ENCODE measurements around the gene SLC5A3. TPM values are rescaled to one million over a fixed set of nuclear protein-coding genes. Genes with fewer than 3 reads are reported as not detected.

Gene SLC5A3
- total RNA-seq (2014; rRNA removed; shearing (Covaris generic)) = 11.7 and 15.1 TPM in 2 replicates

DNA sequence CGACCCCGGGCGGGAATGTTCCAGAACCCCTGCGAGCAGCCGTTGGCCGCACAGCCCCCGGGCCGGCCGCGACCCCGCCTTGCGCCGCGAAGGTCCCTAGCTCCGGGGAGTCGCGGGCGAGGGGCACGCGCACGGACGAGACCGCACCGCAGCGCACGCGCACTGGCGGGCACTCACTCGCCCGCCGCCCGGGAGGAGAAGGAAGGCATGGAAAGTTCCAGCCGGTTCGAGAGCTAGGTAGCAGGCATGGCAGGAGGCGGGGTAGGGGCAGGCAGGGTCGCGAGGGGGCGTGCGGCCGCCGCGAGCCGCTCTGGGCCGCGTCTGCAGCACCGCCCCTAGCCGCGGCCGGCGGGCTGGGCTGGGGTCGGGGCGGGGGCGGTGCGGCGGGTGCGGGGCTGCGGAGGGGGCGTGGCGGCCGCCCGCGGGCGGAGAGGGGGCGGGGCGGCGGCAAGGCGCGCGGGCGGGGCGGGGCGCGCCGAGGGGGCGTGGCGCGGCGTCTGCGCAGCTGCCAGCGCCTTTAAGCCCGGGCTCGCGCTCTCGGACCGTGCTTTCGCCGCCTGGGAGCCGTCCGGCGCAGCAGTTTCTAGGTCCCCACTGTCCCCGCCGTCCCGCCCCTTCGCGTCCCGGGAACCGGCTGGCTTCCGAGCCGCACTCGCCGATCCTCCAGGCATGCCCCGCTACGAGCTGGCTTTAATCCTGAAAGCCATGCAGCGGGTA lies at the start of gene SLC5A3, which contains the start of gene MRPS6:
TSS of gene SLC5A3 (plus strand) at position 547 of the 717 bp plus-strand sequence. CDS start 21,621 bp downstream, outside the sequence.
TSS of gene MRPS6 (plus strand) at position 547 of the 717 bp plus-strand sequence. CDS start at position 670, 123 bp downstream.
- H3K36me3 ChIP-seq = peaks cover 38% of the 10 kb centered on the region
- peak within 1 kb of the TSS; percentile 99 for H3K4me3 ChIP-seq
- H3K27ac ChIP-seq = peak within 1 kb of the TSS; percentile 74
- 0 out of 2 replicates have a peak, but pooled peaks cover 3% of the 10 kb centered on the region for H3K9me3 ChIP-seq (replicated peaks)
- no peaks in the 10 kb centered on the region for H3K27me3 ChIP-seq (replicated peaks)
- H3K4me1 ChIP-seq (replicated peaks) = peaks cover 21% of the 10 kb centered on the region
- DNase-seq (ENCODE audit: low read depth in 1 of 2, low spot score in 2 of 2) = peak; percentile 66 to 87

DNA sequence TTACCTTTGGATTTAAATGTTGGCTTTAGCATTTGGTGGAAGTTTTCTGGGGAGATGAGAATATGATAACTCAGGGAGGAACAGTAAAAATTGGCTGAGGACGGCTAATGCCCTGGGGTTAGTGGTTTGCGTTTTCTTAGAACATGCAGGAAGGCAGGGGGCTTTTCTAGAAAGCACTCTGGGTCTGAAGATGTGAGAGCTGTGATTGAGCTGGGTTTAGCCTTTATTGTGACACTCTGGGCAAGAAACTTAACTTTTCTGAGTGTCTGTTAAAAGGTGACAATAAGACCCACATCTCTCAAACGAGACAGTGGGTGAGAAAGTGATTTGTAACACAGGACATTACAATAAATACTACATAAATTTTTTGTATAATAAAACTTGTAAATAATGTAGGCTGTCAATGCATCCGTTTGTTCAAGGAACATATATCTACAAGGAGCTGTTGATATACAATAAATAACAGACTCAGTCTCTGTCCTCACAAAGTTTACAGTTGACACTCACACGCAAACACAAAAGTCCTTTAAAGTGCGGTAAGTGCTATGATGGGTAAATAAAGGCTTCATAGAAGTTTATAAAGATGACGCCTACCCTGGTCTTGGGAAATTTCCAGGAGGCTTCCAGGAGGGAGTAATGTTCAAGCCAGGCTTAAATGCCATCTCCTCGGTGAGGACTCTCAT lies 49.5 kb upstream of the SLC5A3 start:
- Histone ChIP-seq H3K36me3 (no peaks in the 10 kb centered on the region), H3K27ac (no peak overlapping the region), H3K4me1 (replicated peaks) (peaks cover 42% of the 10 kb centered on the region), H3K27me3 (replicated peaks) (no peaks in the 10 kb centered on the region), H3K4me3 (no peak overlapping the region), H3K9me3 (replicated peaks) (no peaks in the 10 kb centered on the region)
- DNase-seq (ENCODE audit: low read depth in 1 of 2, low spot score in 2 of 2) = peak in 1 of 2 experiments; percentile 6

DNA sequence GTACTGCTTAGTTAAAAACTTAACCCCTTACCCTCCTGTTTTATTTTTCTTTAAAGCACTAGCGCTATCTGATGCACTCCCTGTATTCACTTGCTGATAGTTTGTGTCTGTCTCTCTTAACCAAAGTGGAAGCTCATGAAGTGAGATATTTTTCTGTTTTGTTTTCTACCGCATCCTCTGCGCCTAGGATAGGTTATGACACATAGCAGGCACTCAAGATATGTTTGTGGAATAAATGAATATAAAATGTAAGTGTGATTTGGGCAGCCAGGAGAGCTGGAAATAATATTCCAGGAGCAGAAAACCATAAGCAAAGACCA lies 49.0 kb upstream of the SLC5A3 start:
- Histone ChIP-seq H3K27ac (no peak overlapping the region), H3K36me3 (no peaks in the 10 kb centered on the region)

DNA sequence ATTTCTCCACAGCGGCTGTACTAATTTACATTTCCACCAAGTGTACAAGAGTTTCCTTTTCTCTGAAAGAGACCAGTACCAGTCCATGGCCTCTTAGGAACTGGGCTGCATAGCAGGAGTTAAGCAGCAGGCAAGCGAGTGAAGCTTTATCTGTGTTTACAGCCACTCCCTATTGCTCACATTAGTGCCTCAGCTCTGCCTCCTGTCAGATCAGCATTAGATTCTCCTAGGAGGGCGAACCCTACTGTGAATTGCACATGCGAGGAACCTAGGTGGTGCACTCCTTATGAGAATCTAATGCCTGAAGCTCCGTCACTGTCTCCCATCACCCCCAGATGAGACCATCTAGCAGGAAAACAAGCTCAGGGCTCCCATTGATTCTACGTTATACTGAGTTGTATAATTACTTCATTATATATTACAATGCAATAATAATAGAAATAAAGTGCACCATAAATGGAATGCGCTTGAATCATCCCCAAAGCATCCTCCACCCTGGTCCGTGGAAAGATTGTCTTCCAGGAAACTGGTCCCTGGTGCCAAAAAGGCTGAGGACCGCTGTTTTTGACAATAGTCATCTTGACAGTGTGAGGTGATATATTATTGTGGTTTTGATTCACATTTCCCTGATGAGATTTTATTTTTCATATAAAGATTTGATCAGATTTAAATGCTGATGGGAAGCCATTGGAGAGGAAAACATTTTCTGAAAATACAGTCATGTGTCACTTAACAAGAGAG lies 45.5 kb upstream of the SLC5A3 start:
- no peaks in the 10 kb centered on the region for H3K9me3 ChIP-seq (replicated peaks)
- peaks cover 32% of the 10 kb centered on the region for H3K4me1 ChIP-seq (replicated peaks)
- DNase-seq (ENCODE audit: low read depth in 1 of 2, low spot score in 2 of 2) = peak; percentile 16 to 40
- H3K27ac ChIP-seq = no peak overlapping the region; the same call in 1 of the 2 replicates
- no peaks in the 10 kb centered on the region for H3K27me3 ChIP-seq (replicated peaks)
- no peaks in the 10 kb centered on the region for H3K36me3 ChIP-seq
- no peak overlapping the region for H3K4me3 ChIP-seq

More for the DNA sequence above, 49.0 kb upstream of the SLC5A3 start:
- H3K4me1 ChIP-seq (replicated peaks) = peaks cover 45% of the 10 kb centered on the region
- no peak overlapping the region for H3K4me3 ChIP-seq
- DNase-seq (ENCODE audit: low read depth in 1 of 2, low spot score in 2 of 2) = peak in 1 of 2 experiments; percentile 9
- no peaks in the 10 kb centered on the region for H3K9me3 ChIP-seq (replicated peaks)
- H3K27me3 ChIP-seq (replicated peaks) = no peaks in the 10 kb centered on the region

DNA sequence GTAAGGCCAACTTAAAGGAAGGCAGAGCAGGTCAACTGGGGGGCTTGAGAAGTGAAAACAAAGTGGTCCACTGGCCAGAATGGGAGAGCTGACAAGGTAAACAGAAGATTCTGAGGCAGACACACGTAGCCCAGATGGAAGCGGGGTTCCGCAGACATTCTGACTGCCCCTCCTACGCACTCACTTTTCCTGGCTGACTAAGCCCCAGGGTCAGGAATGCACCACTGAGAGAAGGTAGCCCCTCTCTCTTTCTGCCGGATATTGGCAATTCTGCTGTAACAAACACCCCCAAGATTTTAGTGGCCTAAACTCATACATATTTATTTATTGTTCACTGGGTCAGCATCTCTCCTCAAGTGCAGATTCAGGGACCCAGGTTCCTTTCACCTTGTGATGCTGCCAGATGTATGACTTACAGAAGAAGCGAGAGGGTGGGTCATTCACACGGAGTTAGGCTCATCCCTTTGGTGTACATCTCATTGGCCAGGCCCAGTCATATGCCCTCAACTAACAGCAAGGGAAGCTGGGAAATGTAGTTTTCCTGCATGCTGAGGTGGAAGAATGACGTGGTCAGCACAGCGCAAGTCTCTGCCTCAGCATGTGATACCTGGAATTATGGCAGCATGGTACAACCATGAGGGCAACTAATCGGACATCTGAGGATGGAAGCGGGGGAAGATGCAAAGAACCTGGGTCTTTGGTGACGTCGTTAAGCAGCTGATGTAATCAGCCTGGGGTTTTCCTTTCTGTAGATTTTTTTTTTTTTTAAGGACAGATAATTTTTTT lies 43.4 kb upstream of the SLC5A3 start:
- peaks cover 29% of the 10 kb centered on the region for H3K4me1 ChIP-seq (replicated peaks)
- H3K27me3 ChIP-seq (replicated peaks) = no peaks in the 10 kb centered on the region
- H3K4me3 ChIP-seq = no peak overlapping the region
- H3K36me3 ChIP-seq = no peaks in the 10 kb centered on the region
- no peak for DNase-seq (ENCODE audit: low read depth in 1 of 2, low spot score in 2 of 2)
- H3K27ac ChIP-seq = no peak overlapping the region
- no peaks in the 10 kb centered on the region for H3K9me3 ChIP-seq (replicated peaks)

DNA sequence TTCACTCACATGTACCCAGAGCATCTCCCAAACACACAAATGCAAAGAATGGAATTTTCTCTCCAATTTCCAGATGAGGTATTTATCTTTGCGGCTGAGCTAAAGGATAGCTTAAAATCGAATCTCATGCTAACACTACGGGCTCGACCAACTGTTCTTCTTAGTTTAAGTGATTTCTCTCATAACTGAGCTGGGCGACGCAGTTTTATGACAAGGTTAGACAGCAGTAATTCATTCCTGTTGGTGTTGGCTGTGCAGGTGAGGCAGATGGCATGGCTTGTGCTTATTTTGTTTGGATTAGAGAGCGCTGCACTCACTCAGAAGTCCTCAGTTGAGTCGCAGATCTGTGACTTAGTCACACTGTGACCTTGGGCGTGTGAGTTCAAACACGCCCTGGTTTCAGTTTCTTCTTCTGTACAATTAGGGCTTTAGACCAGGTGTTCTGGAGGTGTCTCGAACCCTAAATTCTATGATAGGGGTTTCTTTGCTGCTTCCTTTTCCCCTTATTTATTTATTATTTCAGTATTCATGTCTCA lies 41.5 kb upstream of the SLC5A3 start:
- no peaks in the 10 kb centered on the region for H3K9me3 ChIP-seq (replicated peaks)
- no peaks in the 10 kb centered on the region for H3K36me3 ChIP-seq
- H3K4me1 ChIP-seq (replicated peaks) = peaks cover 38% of the 10 kb centered on the region
- DNase-seq (ENCODE audit: low read depth in 1 of 2, low spot score in 2 of 2) = no peak
- no peak overlapping the region for H3K4me3 ChIP-seq
- no peak overlapping the region for H3K27ac ChIP-seq
- H3K27me3 ChIP-seq (replicated peaks) = no peaks in the 10 kb centered on the region

DNA sequence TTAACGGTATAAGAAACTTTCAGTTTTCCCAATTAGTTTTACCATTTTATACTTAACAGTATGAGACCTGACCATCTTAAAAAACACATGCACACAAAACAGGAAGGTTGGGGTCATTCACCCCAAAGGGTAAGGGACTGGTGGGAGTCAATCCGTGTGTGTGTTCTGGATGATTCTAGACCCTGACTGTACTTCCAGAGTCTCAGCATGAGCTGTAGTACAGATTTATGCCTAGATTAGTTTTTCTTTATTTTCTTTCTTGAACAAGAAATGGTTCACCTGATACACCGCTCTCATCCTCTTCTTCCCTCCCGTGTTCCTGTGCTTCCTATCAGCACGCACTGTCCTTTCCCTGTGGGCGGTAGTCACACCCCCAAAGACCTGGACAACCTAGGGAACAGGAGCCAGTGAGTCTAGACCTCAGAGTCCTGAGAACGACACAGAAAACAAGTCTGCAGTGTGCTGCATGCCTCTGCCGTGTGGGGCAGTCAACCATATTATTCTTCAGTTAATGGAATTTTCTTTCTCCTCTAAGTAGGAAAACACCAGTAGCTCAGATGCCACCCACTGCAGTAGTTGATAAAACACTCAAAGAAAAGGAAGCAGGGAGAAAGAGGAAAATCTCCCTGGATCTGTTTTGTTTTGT lies 38.9 kb upstream of the SLC5A3 start:
- Histone ChIP-seq H3K9me3 (replicated peaks) (no peaks in the 10 kb centered on the region), H3K36me3 (no peaks in the 10 kb centered on the region), H3K27me3 (replicated peaks) (no peaks in the 10 kb centered on the region), H3K4me3 (no peak overlapping the region), H3K4me1 (replicated peaks) (peaks cover 40% of the 10 kb centered on the region), H3K27ac (peak overlapping the region; percentile 22)
- DNase-seq (ENCODE audit: low read depth in 1 of 2, low spot score in 2 of 2) = peak; percentile 44 to 59

DNA sequence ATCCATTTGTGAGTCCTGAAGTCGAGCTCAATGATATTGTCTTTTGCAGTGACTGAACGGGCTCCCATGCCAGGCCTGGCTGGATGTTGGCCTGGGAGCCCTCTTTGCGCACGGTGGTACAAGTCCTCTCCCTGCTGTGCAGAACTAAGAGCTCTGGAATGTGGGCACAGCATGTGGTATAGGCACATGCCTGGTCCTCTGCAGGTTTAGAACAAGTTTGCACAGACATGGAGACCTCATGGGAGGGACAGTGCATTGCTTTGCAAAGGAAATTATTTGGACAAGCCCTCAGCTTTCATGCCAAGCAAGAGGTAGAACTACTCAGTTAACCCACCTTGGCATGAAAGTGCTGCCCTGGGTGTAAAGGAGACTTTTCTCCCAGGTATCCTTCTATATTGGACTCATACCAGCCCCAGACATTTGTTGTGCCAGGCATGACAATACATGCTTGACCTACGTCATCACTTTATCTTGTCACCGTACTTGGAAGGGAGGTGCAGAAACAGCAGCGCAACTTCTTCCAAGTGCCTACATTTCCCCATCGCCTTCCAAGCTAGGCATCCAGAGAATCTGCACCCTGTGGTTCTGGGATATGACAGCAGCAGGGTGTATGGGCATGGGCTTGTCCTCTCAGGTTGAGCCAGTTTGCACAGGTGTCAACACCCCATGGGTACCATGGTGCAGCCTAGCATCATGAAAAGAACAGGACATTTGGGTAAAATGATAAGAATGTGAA lies 37.6 kb upstream of the SLC5A3 start:
- no peaks in the 10 kb centered on the region for H3K9me3 ChIP-seq (replicated peaks)
- H3K27me3 ChIP-seq (replicated peaks) = no peaks in the 10 kb centered on the region
- H3K4me1 ChIP-seq (replicated peaks) = peaks cover 40% of the 10 kb centered on the region
- H3K4me3 ChIP-seq = no peak overlapping the region
- DNase-seq (ENCODE audit: low read depth in 1 of 2, low spot score in 2 of 2) = peak in 1 of 2 experiments; percentile 9
- H3K27ac ChIP-seq = no peak overlapping the region
- no peaks in the 10 kb centered on the region for H3K36me3 ChIP-seq

DNA sequence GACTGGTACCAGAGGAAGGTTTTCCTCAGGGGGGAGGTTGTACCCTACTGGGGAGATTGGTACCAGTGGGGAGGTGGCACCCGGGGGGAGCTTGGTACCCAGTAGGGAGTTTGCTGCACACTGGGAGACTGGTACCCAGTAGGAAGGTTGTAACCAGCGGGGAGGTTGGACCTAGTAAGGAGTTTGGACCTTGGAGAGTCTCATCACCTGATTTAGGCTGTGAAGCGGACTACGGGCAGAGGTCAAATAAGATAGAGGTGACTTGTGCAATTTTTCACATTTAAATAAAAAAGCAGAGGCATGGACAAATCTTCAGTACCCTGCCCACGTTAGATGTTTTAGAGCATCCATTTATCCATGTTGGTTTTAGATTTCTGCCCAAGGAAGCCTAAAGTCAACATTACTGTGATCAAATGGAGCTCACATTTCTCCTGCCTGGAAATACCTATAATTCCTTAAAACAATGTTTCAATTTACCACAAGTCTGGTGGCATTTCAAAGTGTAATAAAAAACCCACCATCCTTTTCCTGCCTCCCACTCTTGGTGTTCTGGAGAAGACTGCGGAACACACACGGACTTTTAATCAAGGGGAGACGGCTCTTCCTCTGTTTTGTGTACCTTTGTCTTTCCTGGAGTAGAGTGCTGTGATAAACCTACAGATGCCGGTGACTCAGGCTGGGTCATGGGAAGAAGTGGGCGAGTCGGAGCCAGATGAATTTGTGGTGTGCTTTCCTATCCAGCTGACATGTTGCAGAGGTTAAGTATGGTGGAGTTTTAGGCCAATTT lies 36.2 kb upstream of the SLC5A3 start:
- Histone ChIP-seq H3K27me3 (replicated peaks) (no peaks in the 10 kb centered on the region), H3K4me3 (no peak overlapping the region), H3K36me3 (no peaks in the 10 kb centered on the region), H3K9me3 (replicated peaks) (no peaks in the 10 kb centered on the region), H3K4me1 (replicated peaks) (peaks cover 40% of the 10 kb centered on the region), H3K27ac (peak overlapping the region; percentile 32; the same call in 1 of the 2 replicates)
- peak; percentile 53 to 55 for DNase-seq (ENCODE audit: low read depth in 1 of 2, low spot score in 2 of 2)

DNA sequence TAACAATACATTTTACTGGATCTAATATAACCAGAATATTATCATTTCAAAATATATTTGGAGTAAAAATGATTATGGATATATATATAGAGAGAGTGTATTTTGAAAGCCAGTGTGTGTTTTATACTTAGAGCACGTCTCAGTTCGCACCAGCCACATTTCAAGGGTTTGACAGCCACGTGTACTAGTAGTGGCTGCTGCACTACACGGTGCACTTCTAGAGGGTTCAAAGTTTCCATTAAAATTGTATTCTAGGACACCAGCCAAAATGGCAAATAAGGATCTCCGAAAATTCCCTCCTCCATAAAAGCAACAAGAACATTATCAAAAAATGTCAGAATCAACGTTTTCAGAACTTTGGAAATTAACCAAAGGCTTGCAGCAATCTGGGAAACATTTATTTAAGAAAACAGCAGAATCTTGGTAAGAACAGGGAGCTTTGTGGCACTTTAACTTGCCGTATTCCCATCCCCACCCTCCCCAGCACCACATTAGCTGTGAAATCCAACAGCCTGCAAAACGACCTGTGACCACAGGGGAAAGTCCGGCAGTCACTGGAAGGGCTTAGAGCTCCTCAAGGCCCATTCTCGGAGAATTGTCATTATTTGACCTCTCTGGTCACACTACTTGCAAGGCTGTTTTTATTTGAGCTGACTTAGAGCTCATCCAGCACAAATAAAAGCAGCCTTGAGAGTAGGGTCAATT lies 33.5 kb upstream of the SLC5A3 start:
- DNase-seq (ENCODE audit: low read depth in 1 of 2, low spot score in 2 of 2) = peak in 1 of 2 experiments; percentile 11
- peaks cover 29% of the 10 kb centered on the region for H3K4me1 ChIP-seq (replicated peaks)
- no peak overlapping the region for H3K4me3 ChIP-seq
- H3K27ac ChIP-seq = no peak overlapping the region
- no peaks in the 10 kb centered on the region for H3K9me3 ChIP-seq (replicated peaks)
- H3K27me3 ChIP-seq (replicated peaks) = no peaks in the 10 kb centered on the region
- H3K36me3 ChIP-seq = no peaks in the 10 kb centered on the region

DNA sequence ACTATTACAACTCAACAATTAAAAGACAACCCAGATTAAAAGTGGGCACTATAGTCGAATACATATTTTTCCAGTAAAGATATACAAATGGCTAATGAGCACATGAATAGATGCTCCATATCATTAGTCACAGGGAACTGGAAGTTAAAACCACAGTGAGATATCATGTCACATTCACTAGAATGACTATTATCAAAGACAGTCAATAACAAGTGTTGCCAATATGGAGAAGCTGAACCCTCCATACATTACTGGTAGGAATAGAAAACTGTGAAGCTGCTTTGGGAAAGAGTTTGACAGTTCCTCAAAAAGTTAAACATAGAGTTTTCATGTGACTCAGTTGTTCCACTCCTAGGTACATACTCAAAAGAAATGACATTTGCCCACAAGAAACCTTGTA lies 30.6 kb upstream of the SLC5A3 start:
- Histone ChIP-seq H3K36me3 (no peaks in the 10 kb centered on the region), H3K9me3 (replicated peaks) (no peaks in the 10 kb centered on the region), H3K4me1 (replicated peaks) (peaks cover 10% of the 10 kb centered on the region), H3K27ac (no peak overlapping the region), H3K4me3 (no peak overlapping the region), H3K27me3 (replicated peaks) (no peaks in the 10 kb centered on the region)
- DNase-seq (ENCODE audit: low read depth in 1 of 2, low spot score in 2 of 2) = no peak

All from SJSA1 (cell line).